Gastrocnemius medialis (tissue), 4 donors: Measurements from ENCODE around the gene TTLL5.

ENCODE experiments used
- CTCF ChIP-seq, 5 experiments: fragments of 450-650 bp in 3 of 5; fragments of 200-600 bp in 2 of 5; sonication (generic) in 2 of 5; IDR thresholded peaks in 4 of 5; conservative IDR thresholded peaks in 1 of 5; 1 replicate in 4 of 5; 2 replicates in 1 of 5; pipeline ENCODE4 v1.5.1; 2016 to 2019; ENCODE audit warnings: antibody characterized with exemption in 5 of 5, mild to moderate bottlenecking in 3 of 5, moderate library complexity in 3 of 5
- POLR2A ChIP-seq, 2 donors: fragments of 450-650 bp; IDR thresholded peaks; one replicate each; pipeline ENCODE4 v1.6.1; 2017; ENCODE audit warnings: antibody characterized with exemption in 2 of 2, mild to moderate bottlenecking in 2 of 2, moderate library complexity in 2 of 2

GRCh38 chr14:75690010-75690409 is 29.0 kb downstream of the TTLL5 start:
- no peak for TF ChIP-seq POLR2A (IDR thresholded peaks at IDR 0.05)
- TF ChIP-seq CTCF (IDR thresholded peaks at IDR 0.05 in 4 of 5, conservative IDR thresholded peaks at IDR 0.05 in 1 of 5), result no peak
